ENCODE data around the gene C12orf60.

DNA sequence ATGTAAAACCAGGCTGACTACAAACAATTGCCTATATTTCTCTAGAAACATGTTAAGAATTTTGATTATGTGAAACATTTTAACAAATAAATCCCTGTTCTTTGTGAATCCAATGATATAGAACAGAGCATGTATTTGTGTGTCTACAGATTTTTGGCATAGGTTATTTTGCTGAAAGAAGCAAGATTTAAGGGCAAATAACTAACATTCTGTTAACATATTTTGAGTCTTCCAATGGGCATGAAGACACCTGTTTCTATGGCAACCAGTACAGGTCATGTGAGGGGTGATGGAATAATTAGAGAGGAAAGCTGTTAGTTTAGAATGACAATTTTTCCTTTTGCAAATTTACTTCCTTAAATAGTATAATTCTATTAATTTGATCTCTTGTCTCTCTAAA is 31.0 kb downstream of the C12orf60 start:
- TF ChIP-seq CHD2 (IDR thresholded peaks at IDR 0.05; ENCODE audit: low read length) (no peak), FOSL1 (IDR thresholded peaks at IDR 0.05; ENCODE audit: insufficient read depth, low read depth, low read length) (no peak), ZNF274 (IDR thresholded peaks at IDR 0.05; ENCODE audit: borderline replicate concordance, extremely low read depth, low read length) (no peak), SP4 (IDR thresholded peaks at IDR 0.05; ENCODE audit: low read length) (no peak), POLR2A (IDR thresholded peaks at IDR 0.05; ENCODE audit: control extremely low read depth in 1 of 2, low read depth in 2 of 2, low read length in 2 of 2) (no peak), EZH2 (IDR thresholded peaks at IDR 0.05; ENCODE audit: low read depth, low read length, severe bottlenecking) (no peak), EP300 (IDR thresholded peaks at IDR 0.05; ENCODE audit: borderline replicate concordance in 1 of 2, low read depth in 2 of 2, low read length in 2 of 2) (no peak), POLR2AphosphoS5 (IDR thresholded peaks at IDR 0.05; ENCODE audit: low read depth, low read length) (no peak), MAX (IDR thresholded peaks at IDR 0.05) (no peak), TAF1 (IDR thresholded peaks at IDR 0.05; ENCODE audit: low read depth, low read length) (no peak), RXRA (IDR thresholded peaks at IDR 0.05; ENCODE audit: insufficient read depth, low read depth, low read length) (no peak)
- TF ChIP-seq, protein P1, sequence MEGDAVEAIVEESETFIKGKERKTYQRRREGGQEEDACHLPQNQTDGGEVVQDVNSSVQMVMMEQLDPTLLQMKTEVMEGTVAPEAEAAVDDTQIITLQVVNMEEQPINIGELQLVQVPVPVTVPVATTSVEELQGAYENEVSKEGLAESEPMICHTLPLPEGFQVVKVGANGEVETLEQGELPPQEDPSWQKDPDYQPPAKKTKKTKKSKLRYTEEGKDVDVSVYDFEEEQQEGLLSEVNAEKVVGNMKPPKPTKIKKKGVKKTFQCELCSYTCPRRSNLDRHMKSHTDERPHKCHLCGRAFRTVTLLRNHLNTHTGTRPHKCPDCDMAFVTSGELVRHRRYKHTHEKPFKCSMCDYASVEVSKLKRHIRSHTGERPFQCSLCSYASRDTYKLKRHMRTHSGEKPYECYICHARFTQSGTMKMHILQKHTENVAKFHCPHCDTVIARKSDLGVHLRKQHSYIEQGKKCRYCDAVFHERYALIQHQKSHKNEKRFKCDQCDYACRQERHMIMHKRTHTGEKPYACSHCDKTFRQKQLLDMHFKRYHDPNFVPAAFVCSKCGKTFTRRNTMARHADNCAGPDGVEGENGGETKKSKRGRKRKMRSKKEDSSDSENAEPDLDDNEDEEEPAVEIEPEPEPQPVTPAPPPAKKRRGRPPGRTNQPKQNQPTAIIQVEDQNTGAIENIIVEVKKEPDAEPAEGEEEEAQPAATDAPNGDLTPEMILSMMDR (IDR thresholded peaks at IDR 0.05; ENCODE audit: control extremely low read depth in 1 of 3, insufficient read depth in 1 of 3, low read depth in 1 of 3, low read length in 3 of 3), result no peak
- TF ChIP-seq, protein P2, sequence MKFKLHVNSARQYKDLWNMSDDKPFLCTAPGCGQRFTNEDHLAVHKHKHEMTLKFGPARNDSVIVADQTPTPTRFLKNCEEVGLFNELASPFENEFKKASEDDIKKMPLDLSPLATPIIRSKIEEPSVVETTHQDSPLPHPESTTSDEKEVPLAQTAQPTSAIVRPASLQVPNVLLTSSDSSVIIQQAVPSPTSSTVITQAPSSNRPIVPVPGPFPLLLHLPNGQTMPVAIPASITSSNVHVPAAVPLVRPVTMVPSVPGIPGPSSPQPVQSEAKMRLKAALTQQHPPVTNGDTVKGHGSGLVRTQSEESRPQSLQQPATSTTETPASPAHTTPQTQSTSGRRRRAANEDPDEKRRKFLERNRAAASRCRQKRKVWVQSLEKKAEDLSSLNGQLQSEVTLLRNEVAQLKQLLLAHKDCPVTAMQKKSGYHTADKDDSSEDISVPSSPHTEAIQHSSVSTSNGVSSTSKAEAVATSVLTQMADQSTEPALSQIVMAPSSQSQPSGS (IDR thresholded peaks at IDR 0.05; ENCODE audit: low read length), result no peak

Data from H1 (cell line).